B cell (primary cell): ENCODE measurements around the gene OTX2. TPM values are rescaled to one million over a fixed set of nuclear protein-coding genes. Genes with fewer than 3 reads are reported as not detected.

ENCODE experiments used
- ATAC-seq: fragments of 200-7000 bp; cut with Tn5 transposase; one replicate; pipeline ENCODE4 v1.10.0; 2021; ENCODE audit warnings: low read depth, mild to moderate bottlenecking, moderate number of reproducible peaks, moderate library complexity
- CTCF ChIA-PET: fragments of 350-600 bp; sonication (Branson Sonifier 250); formaldehyde crosslinking; loops from one replicate; lab custom pipeline; 2021; ENCODE audit warnings: antibody characterized with exemption, inconsistent platforms; lab: Charles Lee
- POLR2A ChIA-PET: fragments of 350-600 bp; sonication (Branson Sonifier 250); formaldehyde crosslinking; loops from one replicate; lab custom pipeline; 2021; ENCODE audit warnings: antibody characterized with exemption; lab: Charles Lee
- DNase-seq: peaks from one replicate; pipeline ENCODE4 v3.0.0; 2013
- H2AFZ ChIP-seq: 2 replicates; pipeline ENCODE4 v1.6.1; 2012; ENCODE audit warnings: mild to moderate bottlenecking, low read depth, low read length; ENCODE audit not compliant: insufficient read depth, poor library complexity, severe bottlenecking
- H3K27ac ChIP-seq, 2 donors: 1 replicate in 1 of 2; 2 replicates in 1 of 2; pipeline ENCODE4 v1.5.1; 2012 to 2013; ENCODE audit warnings: low read length in 2 of 2, mild to moderate bottlenecking in 2 of 2, moderate library complexity in 1 of 2
- H3K27me3 ChIP-seq, 4 experiments: fragments of 200-600 bp in 1 of 4; sonication (generic) in 1 of 4; replicated peaks in 1 of 4; 1 replicate in 2 of 4; 2 replicates in 2 of 4; pipeline versions ENCODE4 v1.6.1 to v1.7.0; 2013 to 2016; ENCODE audit warnings: low read length in 3 of 4, mild to moderate bottlenecking in 2 of 4, mixed read lengths in 1 of 4, moderate library complexity in 1 of 4; ENCODE audit not compliant: insufficient read depth in 4 of 4, control insufficient read depth in 3 of 4; ENCODE audit errors: control extremely low read depth in 1 of 4
- H3K36me3 ChIP-seq, 2 experiments: replicated peaks in 1 of 2; 1 replicate in 1 of 2; 2 replicates in 1 of 2; pipeline versions ENCODE4 v1.6.1 to v1.7.1; 2013; ENCODE audit warnings: low read length in 1 of 2; ENCODE audit not compliant: insufficient read depth in 2 of 2, control insufficient read depth in 1 of 2; ENCODE audit errors: control extremely low read depth in 1 of 2, extremely low read depth in 1 of 2
- H3K4me1 ChIP-seq, 2 donors: fragments of 200-600 bp in 1 of 2; sonication (generic) in 1 of 2; 1 replicate in 1 of 2; 2 replicates in 1 of 2; pipeline versions ENCODE4 v1.5.1 to v1.6.1; 2013 to 2017; ENCODE audit warnings: low read length in 2 of 2; ENCODE audit not compliant: control insufficient read depth in 2 of 2, insufficient read depth in 2 of 2
- H3K4me2 ChIP-seq: replicated peaks from 2 replicates; pipeline ENCODE3; 2012; ENCODE audit warnings: mild to moderate bottlenecking, low read depth, low read length; ENCODE audit not compliant: poor library complexity, severe bottlenecking
- H3K4me3 ChIP-seq, 5 experiments: fragments of 200-600 bp in 1 of 5; sonication (generic) in 1 of 5; 1 replicate in 3 of 5; 2 replicates in 2 of 5; pipeline versions ENCODE4 v1.5.1 to v1.7.0; 2011 to 2016; ENCODE audit warnings: low read length in 4 of 5, mild to moderate bottlenecking in 4 of 5, low read depth in 2 of 5, control low read depth in 1 of 5, moderate library complexity in 1 of 5; ENCODE audit not compliant: insufficient read depth in 1 of 5; ENCODE audit errors: control extremely low read depth in 1 of 5, extremely low read depth in 1 of 5
- H3K79me2 ChIP-seq: fragments of 200-600 bp; sonication (generic); one replicate; pipeline ENCODE4 v1.6.0; 2016; ENCODE audit warnings: low read length; ENCODE audit not compliant: control insufficient read depth, insufficient read depth
- H3K9ac ChIP-seq: fragments of 200-600 bp; sonication (generic); 2 replicates; pipeline ENCODE4 v1.6.1; 2017; ENCODE audit warnings: mild to moderate bottlenecking, low read length, moderate library complexity
- H3K9me3 ChIP-seq, 3 donors: one replicate each; pipeline versions ENCODE4 v1.6.1 to v1.7.1; 2013; ENCODE audit warnings: low read length in 2 of 3; ENCODE audit not compliant: control insufficient read depth in 2 of 3, insufficient read depth in 1 of 3; ENCODE audit errors: control extremely low read depth in 1 of 3
- H4K20me1 ChIP-seq: 2 replicates; pipeline ENCODE4 v1.6.0; 2012; ENCODE audit warnings: mild to moderate bottlenecking, low read length; ENCODE audit not compliant: insufficient read depth, control insufficient read depth, poor library complexity, severe bottlenecking
- H3K27ac Mint-ChIP-seq: one replicate; pipeline ENCODE4 v1.8.0; 2021; ENCODE audit warnings: mixed read lengths
- H3K27me3 Mint-ChIP-seq: one replicate; pipeline ENCODE4 v1.8.0; 2021; ENCODE audit warnings: mixed read lengths
- H3K4me1 Mint-ChIP-seq: one replicate; pipeline ENCODE4 v1.8.0; 2021; ENCODE audit warnings: mixed read lengths
- H3K4me3 Mint-ChIP-seq: one replicate; pipeline ENCODE4 v1.8.0; 2021; ENCODE audit warnings: mixed read lengths
- H3K9me3 Mint-ChIP-seq: one replicate; pipeline ENCODE4 v1.8.0; 2022; ENCODE audit warnings: mixed read lengths; ENCODE audit not compliant: insufficient read depth
- CTCF ChIP-seq: fragments of 200-600 bp; IDR thresholded peaks from one replicate; pipeline ENCODE4 v1.8.0; 2022; ENCODE audit warnings: antibody characterized with exemption, mild to moderate bottlenecking
- EZH2 ChIP-seq: IDR thresholded peaks from 2 replicates; pipeline ENCODE4 v1.6.1; 2012; ENCODE audit warnings: borderline replicate concordance, low read depth, mild to moderate bottlenecking, moderate library complexity, low read length; ENCODE audit not compliant: insufficient read depth, poor library complexity, severe bottlenecking
- WGBS: methylation state at CpG from one replicate; pipeline ENCODE4 v1.1.5; 2013; ENCODE audit warnings: missing lambda C conversion rate; ENCODE audit not compliant: insufficient coverage; 5-methylcytosine and 5-hydroxymethylcytosine counted together
- intact Hi-C: fragments of 100-400 bp; cut with micrococcal nuclease; formaldehyde crosslinking; loops from one replicate; pipeline ENCODE4 v1.10.0; 2022
- polyA plus RNA-seq: library from polyadenylated mRNA; depleted of rRNA; stranded (reverse); fragments of >200 nt; gene quantifications from 2 replicates; pipeline ENCODE4 v1.2.3, GENCODE V29; 2012
- total RNA-seq, 2 donors: library from RNA; stranded (reverse); fragments of 120-200 nt in 1 of 2; gene quantifications; 1 replicate in 1 of 2; 2 replicates in 1 of 2; pipeline versions ENCODE4 v1.2.3 to v1.2.4, GENCODE V29; 2013 to 2022

Gene OTX2
- total and polyA plus RNA-seq, 2 donors (not counting 1 experiment from before 2014, with no cell fraction given): not detected

- Mint-ChIP-seq H3K4me1 (no peaks in the 10 kb centered on the region), H3K27me3 (peaks cover 64% of the 10 kb centered on the region), H3K4me3 (no peak overlapping the region), H3K9me3 (no peaks in the 10 kb centered on the region), H3K27ac (no peak overlapping the region)
- DNase-seq (no peak), ATAC-seq (no peak)
- intact Hi-C loops: no loop called here
- H3K9me3 ChIP-seq: peaks cover 0 to 21% (median 0%) of the 10 kb centered on the region in 3 donors
- H3K79me2 ChIP-seq: no peaks in the 10 kb centered on the region
- CTCF ChIA-PET: no interaction called here
- no peak overlapping the region for H3K27ac ChIP-seq
- 10% methylated on average over 58 of the region's 66 CpGs for whole genome bisulfite sequencing
- H3K4me3 ChIP-seq: no peak overlapping the region
- H3K36me3 ChIP-seq: no peaks in the 10 kb centered on the region
- peaks cover 0 to 4% of the 10 kb centered on the region in 2 donors for H3K4me1 ChIP-seq
- TF ChIP-seq CTCF (no peak), EZH2 (no peak)
- no peak overlapping the region for H3K4me2 ChIP-seq
- POLR2A ChIA-PET: no interaction called here
- no peak overlapping the region for H3K9ac ChIP-seq
- H2AFZ ChIP-seq: no peak overlapping the region
- no peaks in the 10 kb centered on the region for H4K20me1 ChIP-seq
- H3K27me3 ChIP-seq: peaks cover 0 to 47% (median 39%) of the 10 kb centered on the region in 4 experiments
Measured at GRCh38 chr14:56816574-56817391, 6.5 kb upstream of the OTX2 start.

GRCh38 chr14:56815745-56816144 lies 5.5 kb upstream of the OTX2 start:
- H3K4me3 Mint-ChIP-seq: no peak overlapping the region
- no peak for ATAC-seq
- H3K27ac ChIP-seq: no peak overlapping the region
- ChIA-PET POLR2A (no interaction called here), CTCF (no interaction called here)
- H3K4me1 ChIP-seq: peaks cover 0 to 4% of the 10 kb centered on the region in 2 donors
- H3K79me2 ChIP-seq: no peaks in the 10 kb centered on the region
- no peaks in the 10 kb centered on the region for H3K36me3 ChIP-seq
- no peak overlapping the region for H2AFZ ChIP-seq
- no peak overlapping the region for H3K4me2 ChIP-seq
- H3K4me3 ChIP-seq: no peak overlapping the region
- no peak for TF ChIP-seq CTCF
- no peak for TF ChIP-seq EZH2
- no peak overlapping the region for H3K9ac ChIP-seq
- H3K27ac Mint-ChIP-seq: no peak overlapping the region
- no peaks in the 10 kb centered on the region for H3K9me3 Mint-ChIP-seq
- no peaks in the 10 kb centered on the region for H3K4me1 Mint-ChIP-seq
- peaks cover 66% of the 10 kb centered on the region for H3K27me3 Mint-ChIP-seq
- WGBS: no CpG with 5 or more reads among the region's 5 CpGs
- peaks cover 0 to 52% (median 44%) of the 10 kb centered on the region in 4 experiments for H3K27me3 ChIP-seq
- intact Hi-C loops: no loop called here
- no peaks in the 10 kb centered on the region for H4K20me1 ChIP-seq
- peaks cover 0 to 25% (median 0%) of the 10 kb centered on the region in 3 donors for H3K9me3 ChIP-seq
- DNase-seq: no peak
